Raji (cell line): ENCODE data around the gene AGK.

Experiments used
- POLR2A ChIP-seq: IDR thresholded peaks from 2 replicates; pipeline ENCODE4 v1.6.1; 2011; ENCODE audit warnings: low read depth, low read length, control low read depth; ENCODE audit not compliant: insufficient read depth

The AGK gene

GRCh38 chr7:141600168-141601006 is 49.2 kb downstream of the AGK start:
- no peak for TF ChIP-seq POLR2A

GRCh38 chr7:141609576-141609975 is 58.4 kb downstream of the AGK start:
- no peak for TF ChIP-seq POLR2A

DNA sequence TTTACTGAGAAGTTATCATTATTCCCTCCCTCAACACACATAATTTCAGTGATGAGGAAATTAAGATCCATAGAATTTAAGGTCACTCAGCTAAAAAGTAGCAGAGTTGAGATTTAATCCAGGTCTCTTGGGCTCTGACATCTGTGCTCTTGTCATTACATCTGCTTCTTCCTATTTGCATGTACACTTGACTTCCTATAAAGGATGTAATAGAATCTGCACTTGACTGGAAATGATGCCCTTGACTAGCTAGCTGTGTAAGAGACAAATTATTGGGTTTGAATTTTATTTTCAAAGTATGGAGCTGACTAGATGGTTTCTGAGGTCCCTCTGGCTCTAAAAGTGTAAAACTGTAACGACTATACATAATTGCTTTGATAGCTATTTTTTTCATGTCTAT is 59.5 kb downstream of the AGK start:
- no peak for TF ChIP-seq POLR2A

DNA sequence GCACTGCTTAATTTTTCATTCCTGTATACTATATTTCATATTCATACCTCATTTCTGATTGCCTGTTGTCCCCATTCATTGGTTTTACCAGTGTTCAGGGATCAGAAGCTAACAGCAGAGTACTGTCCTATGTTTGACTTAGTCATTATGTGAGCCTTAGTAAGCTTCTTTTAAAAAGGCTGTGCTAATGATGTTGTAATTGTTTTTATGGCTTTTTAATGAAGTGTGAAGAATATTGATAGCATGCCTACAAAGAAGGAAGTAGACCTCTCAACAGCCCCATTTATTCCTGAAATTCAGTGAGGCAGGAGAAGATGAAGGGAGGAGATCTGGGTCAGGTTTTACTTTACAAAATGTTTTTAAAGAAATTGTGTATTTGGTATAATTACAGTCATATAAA is 61.7 kb downstream of the AGK start:
- no peak for TF ChIP-seq POLR2A

DNA sequence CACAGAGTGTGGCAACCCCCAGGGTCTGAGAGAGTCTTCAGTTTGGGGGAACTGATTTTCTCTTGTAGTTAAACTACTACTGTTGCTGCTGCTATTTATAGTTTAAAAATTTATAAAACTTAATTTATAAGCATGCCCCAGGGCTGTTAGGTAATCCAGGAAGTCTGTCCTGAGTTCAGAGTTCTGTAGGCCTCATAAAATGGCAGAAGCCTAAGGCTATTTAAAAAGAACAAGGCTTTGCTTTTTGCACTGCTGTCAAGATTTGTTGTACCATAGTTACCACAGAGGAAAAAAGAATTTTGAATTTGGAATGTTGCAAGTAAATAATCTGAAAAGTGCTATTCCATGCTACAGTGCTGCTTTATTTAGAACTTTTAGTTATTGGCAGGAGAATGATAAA is 66.1 kb downstream of the AGK start:
- no peak for TF ChIP-seq POLR2A

- TF ChIP-seq POLR2A = no peak
These were observed 68.5 kb downstream of the AGK start for GRCh38 chr7:141619745-141620144.

GRCh38 chr7:141624763-141625162 is 73.6 kb downstream of the AGK start:
- no peak for TF ChIP-seq POLR2A

- no peak for TF ChIP-seq POLR2A
These were observed 79.4 kb downstream of the AGK start for GRCh38 chr7:141630621-141631020.

DNA sequence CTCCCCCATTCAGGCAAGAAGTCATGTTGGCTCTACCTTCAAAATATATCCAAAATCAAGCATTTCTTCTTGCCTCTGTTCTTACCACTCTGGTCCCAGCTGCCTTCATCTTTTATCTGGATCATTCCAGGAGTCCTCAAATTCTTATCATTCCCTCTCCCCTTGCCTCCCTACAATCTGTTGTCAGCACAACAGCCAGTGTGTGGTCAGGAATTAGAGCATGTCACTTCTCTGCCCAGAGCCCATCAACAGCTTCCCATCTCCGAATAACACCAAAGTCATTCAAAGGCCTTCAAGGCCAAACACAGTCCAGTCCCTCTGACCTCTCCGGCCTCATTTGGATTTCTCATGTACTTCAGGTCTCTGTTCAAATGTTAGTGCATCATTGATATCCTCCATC is 80.3 kb downstream of the AGK start:
- no peak for TF ChIP-seq POLR2A

DNA sequence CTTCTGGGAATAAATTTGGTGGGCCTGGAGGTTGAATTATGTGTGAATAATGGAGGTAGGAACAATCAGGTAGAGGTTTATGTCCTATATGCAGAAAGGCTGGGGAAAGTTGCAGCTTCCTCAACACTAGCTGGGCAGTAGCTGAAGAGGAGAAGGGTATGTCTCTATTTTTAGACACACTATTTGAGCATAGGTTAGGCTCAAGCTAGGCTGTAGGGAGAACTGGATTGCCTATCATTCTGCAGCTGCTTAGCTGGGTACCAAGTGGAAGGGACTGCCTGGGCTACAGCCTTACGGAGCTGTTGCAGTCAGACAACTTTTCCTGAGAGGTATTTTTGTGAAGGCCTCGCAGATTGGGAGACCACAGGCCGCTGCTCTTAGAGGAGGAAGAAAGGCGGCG is 82.9 kb downstream of the AGK start:
- TF ChIP-seq POLR2A = no peak

DNA sequence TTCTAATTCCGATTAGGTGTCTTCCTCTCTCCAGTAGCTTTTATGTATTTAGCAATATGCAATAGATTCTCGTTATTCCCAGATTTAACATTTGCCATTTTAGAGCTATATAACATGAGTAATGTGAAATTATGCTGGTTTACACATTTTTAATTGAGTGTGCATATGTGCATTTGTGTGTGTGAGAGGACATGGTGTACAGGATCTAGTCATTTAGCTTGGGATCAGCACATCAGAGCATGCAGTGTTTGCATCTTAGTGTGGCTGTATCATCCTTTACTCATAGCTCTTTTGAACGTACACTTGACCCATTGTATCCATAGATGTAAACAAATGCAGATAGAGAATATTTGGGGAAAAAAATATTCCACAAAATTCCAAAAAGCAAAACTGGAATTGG is 84.8 kb downstream of the AGK start:
- no peak for TF ChIP-seq POLR2A

GRCh38 chr7:141640239-141640840 is 89.1 kb downstream of the AGK start:
- TF ChIP-seq POLR2A = no peak

DNA sequence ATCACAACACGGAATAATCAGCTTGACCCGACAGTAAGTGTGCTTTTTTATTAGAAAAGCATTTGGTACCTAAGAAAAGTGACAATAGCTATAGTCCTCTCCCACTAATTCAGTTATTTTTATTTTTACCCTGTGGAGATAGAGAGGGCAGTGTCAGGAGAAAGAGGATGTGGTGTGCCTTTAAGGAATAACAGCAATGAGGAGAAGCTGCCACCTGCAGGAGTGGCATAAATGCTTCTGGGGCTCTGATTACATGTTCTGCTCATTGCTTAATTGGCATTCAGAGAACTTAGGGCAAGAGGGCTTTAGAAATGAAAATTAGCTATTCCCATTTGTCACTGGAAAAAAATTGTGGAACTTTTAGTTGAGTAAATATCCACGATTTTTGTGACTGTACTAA is 90.7 kb downstream of the AGK start:
- TF ChIP-seq POLR2A = no peak

GRCh38 chr7:141645188-141645587 is 94.0 kb downstream of the AGK start:
- TF ChIP-seq POLR2A = no peak

GRCh38 chr7:141646826-141647480 is 95.7 kb downstream of the AGK start:
- no peak for TF ChIP-seq POLR2A
